ENCODE data around the gene ZNF616.
"Not testable (repeated sequence)": the region's sequence is repeated elsewhere in the genome, so short reads cannot be mapped to it uniquely, and the experiment has no call there.

ZNF616 gene

GRCh38 chr19:52102782-52103181, 37.0 kb downstream of the ZNF616 start:
- no peak for DNase-seq

- no peak for DNase-seq
Observed at GRCh38 chr19:52101866-52102562, 37.7 kb downstream of the ZNF616 start.

GRCh38 chr19:52099497-52100138, 40.1 kb downstream of the ZNF616 start:
- DNase-seq: no peak

- not testable (repeated sequence) for DNase-seq
Observed at GRCh38 chr19:52096416-52096815, 43.3 kb downstream of the ZNF616 start.

- peak; percentile 68 to 84 for DNase-seq
Observed at GRCh38 chr19:52095172-52096014, 44.3 kb downstream of the ZNF616 start, which contains the start of gene ZNF841. TSS of gene ZNF841 (minus strand) at chr19:52095765. CDS start at chr19:52084801, 10,964 bp downstream.

GRCh38 chr19:52094526-52095130, 45.1 kb downstream of the ZNF616 start:
- no peak for DNase-seq

GRCh38 chr19:52086481-52086880, 53.3 kb downstream of the ZNF616 start:
- DNase-seq: no peak

GRCh38 chr19:52070496-52070895, 69.2 kb downstream of the ZNF616 start:
- no peak for DNase-seq

GRCh38 chr19:52069653-52070052, 70.1 kb downstream of the ZNF616 start:
- DNase-seq: no peak

GRCh38 chr19:52066258-52066863, 73.4 kb downstream of the ZNF616 start:
- DNase-seq: no peak

- no peak for DNase-seq
Observed at GRCh38 chr19:52065399-52065798, 74.3 kb downstream of the ZNF616 start.

Data from NCI-H524 (cell line).